Hematopoietic multipotent progenitor cell treated with erythropoietin and hydrocortisone succinate and interleukin-3 and kit ligand, for 17 days (in vitro differentiated cells): ENCODE data around the gene INCENP.

Source experiments
- DNase-seq: peaks from one replicate; pipeline ENCODE4 v3.0.0-alpha.2; 2015; ENCODE audit warnings: low spot score

Gene INCENP

DNA sequence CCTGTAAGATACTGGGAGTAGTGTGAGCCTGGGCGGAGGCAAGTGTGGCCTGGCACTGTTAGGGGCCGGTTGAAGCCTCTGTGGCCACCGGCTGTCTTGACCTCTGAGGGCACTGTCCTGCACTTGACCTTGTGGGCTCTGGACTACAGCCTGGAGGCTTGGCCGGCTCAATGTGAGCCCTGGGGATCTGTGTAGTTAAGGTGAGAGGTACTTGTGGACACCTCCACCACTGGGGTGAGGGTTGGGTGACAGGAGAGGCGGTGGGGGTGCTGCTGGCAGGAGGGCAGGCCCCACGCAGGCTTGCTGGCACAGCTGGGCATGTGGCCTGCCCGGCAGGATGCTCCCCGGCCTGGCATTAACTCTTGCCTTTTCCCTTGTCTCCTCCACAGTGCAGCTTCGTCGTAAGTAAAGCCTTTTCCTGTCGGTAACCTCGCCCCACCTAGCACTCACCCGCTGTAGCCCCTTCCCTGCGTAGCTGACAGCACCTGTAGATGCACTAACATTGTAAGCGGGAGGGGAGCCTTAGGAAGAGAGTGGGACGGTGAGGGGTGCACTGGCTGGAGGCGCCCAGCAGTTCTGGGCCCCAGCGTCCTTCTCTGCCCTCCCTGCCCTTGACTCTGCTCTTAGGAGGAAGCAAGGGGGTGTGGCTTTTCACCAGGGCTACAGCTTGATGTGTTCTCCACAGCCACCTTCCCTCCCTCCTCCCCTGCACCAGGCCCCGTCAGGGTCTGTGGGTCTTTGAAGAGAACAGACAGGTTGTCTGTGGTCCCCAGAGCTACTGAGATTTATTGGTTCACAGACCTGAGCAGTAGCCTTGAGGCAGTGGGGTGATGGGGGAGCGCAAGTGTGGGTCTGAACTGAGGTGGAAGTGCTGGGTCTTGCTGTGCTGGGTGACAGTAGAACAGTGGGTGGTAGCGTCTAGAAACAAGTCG, 17.6 kb downstream of the INCENP start:
- DNase-seq, result no peak

DNA sequence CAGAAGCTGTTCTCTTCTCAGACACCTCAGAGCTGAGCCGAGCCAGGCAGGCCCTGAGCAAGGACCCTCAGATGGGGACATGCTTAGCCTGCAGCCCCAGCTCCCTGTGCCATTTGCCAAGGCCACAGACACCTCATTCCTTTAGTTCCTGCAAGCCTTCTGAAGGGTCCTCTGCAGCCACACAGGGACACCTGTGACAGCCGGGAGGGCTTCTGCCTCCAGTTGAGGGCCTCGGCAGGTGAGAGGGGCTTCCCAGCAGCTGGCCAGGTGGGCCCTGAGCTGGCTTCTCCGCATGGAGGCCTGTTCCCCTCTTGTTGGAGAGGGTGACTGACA, 18.2 kb downstream of the INCENP start:
- DNase-seq, result no peak

DNA sequence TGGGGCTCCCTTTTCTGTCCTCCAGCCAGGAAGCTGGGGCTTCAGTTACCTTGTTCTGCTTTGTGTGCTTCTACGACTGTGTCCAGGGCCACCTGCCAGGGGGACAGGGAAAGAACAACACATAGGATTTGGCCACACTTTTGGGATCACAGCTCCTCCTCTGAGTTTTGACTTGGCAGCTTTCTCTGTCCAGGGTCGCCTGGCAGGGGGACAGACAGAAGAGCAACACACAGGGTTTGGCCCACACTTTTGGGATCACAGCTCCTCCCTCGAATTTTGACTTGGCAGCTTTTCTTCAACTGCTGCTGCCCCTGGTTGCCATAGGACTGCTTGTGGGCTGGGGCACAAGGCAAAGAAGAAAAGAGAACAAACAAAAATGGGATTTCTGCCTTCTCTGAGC, 19.1 kb downstream of the INCENP start:
- DNase-seq, result no peak

DNA sequence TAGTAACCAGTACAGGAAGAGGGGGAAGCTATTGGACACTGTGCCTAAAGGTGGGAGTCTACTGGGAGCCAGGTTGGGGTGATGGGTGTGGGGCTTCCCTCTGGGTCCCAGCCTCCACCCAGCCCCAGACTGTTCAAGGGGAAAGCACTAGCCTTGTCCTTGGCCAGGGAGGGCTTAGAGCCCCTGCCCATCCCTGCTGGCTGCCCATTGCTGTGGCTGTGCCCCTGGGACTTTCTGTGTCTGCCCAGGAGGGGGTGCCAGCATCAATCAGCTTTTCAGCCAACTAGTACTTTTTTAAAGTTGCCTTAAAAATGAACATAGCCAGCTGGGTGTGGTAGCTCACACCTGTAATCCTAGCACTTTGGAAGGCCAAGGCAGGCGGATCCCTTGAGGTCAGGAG, 19.9 kb downstream of the INCENP start:
- no peak for DNase-seq

DNA sequence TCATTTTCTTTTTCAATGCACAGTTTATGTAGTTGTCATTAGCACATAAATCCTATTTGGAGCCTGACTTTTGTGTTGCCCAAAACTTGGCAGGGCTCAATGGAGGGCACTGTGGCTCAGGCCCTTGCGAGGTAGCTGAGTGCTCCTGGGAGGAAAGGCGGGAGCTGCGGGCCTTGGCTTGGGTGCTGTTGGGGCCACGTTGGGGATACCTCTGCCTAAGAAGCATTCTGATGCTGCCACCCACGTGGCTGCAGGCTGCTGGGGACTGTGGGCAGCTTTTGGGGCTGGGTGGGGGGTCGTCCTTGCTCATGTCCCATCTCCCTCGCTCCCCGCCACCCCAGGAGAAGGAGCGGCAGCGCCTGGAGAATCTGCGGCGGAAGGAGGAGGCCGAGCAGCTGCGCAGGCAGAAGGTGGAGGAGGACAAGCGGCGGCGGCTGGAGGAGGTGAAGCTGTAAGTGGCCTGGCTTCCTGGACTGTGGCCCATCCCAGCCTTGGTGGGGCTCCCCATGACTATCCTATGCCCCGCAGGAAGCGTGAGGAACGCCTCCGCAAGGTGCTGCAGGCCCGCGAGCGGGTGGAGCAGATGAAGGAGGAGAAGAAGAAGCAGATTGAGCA, 20.9 kb downstream of the INCENP start:
- DNase-seq, result no peak

DNA sequence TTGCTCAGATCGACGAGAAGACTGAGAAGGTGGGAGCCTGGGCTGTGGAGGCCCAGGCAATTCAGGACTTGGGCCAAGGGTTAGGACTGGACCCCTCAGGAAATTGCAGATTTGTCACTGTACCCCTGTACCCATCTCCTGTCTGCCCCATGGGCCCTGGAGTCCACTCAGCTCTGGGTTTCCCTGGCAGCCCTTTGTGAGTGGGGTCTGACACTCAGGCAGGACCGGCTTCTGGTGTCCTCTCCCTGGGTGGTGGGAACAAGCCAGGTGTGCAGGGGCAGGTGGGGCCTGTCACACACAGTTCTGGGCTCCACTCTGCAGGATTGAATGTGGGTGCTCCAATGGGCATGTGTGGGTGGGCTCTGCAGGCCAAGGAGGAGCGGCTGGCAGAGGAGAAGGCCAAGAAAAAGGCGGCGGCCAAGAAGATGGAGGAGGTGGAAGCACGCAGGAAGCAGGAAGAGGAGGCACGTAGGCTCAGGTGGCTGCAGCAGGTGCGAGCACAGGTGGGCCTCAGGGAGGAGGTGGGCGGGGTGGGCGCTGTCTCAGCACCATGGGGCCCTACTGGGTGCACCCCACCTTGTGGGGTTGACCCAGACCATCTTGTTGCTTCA, 21.6 kb downstream of the INCENP start:
- no peak for DNase-seq

DNA sequence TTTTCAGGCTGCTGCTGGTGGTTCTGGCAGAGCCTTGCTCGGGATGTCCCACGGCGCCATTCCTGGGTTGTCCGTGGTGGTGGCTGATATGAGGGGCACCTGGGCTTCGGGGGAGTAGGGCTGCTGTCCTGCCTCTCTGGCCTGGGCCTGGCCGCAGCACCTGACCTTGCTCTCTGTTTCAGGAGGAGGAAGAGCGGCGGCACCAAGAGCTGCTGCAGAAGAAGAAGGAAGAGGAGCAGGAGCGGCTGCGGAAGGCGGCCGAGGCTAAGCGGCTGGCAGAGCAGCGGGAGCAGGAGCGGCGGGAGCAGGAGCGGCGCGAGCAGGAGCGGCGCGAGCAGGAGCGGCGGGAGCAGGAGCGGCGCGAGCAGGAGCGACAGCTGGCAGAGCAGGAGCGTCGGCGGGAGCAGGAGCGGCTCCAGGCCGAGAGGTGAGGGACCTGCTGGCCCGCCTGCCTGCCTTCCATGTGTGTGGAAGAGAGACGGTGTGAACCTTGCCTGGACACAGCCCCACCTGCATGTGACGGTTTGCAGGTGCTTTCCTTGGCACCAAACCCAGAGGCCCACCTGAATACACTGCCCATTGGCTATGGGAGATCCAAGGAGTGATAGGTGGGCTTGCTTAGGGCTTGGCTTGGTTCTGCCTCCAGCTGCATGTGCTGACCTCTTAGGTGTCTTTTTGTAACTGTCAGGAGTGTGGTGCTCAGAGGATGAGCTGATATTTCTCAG, 22.8 kb downstream of the INCENP start:
- no peak for DNase-seq

DNA sequence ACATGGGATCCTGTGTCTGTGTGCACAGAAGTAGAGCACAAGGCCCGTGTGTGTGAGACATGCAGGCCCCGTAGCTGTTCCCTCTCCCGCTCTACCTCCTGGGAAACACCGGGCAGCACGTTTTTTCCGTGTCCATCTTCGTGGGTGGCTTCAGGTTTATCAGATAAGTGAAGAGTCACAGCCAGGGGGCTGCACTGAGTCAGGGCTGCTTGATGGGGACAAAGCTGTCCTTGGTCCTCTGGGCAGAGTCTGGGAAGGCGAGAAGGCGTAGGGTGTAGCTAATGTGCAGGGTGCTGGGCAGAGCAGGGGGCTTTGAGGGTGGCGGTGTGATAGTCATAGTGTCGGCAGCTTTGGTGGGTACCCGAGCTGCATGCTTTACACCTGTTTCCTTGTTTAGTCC, 23.7 kb downstream of the INCENP start:
- no peak for DNase-seq

DNA sequence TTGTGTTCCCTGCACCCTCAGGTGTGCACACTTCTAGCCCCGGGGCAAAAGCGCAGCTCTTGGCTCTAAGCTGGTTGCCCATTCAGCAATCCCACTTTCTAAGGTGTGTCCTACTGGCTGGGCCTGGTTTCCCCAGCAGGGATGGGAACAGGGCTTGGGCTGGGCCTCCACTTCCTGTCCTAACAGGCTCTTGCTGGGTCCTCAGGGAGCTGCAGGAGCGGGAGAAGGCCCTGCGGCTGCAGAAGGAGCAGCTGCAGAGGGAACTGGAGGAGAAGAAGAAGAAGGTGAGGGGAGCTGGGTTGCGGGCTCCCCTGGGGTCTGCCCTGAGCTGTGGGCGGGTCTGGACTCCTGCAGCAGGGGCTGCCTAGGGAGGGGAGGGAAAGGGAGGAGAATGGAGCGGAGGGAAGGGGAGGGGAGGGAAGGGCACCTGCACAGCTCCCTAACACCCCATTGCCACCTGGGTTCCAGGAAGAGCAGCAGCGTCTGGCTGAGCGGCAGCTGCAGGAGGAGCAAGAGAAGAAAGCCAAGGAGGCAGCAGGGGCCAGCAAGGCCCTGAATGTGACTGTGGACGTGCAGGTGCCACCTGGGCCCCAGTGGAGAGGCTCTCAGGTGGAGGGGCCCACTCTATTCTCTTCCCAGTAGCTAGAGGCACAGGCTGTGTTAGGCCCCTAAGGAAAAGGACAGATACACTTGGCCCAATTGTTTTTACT, 24.6 kb downstream of the INCENP start:
- no peak for DNase-seq

DNA sequence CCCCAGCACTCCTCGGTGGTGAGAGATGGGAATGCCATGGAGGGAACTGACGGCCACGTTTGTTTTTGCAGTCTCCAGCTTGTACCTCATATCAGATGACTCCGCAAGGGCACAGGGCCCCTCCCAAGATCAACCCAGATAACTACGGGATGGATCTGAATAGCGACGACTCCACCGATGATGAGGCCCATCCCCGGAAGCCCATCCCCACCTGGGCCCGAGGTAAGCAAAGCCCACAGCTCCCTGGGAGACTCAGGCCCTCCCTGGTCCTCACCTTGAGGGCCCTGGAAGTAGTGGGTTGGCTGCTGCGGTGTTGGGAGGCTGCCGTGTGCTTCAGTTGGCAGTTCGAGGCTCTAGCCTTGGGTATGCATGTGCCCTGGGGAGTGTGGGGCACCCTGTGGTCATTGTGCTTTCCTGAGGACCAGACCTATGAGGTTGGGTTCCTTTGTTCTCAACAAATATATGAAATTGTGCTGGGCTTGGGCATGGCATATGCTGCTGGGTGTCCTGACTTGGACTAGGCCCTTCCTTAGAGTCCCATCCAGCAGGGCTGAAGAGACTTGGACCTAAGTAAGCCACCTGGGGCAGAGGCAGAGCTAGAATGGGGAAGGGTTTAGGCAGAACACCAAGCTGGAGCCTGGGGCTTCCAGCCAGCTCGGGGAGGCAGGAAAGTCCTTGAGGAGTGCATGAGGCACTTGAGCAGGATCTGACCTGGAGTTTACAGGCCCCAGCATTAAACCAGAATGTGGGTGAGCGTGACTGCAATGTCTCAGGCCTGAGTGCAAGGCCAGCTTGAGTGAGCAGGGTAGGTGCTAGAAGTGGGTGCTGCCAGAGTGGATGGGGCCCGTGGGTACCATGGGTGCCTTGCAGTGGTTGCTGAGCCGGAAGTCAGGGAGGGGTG, 26.4 kb downstream of the INCENP start:
- DNase-seq, result no peak

DNA sequence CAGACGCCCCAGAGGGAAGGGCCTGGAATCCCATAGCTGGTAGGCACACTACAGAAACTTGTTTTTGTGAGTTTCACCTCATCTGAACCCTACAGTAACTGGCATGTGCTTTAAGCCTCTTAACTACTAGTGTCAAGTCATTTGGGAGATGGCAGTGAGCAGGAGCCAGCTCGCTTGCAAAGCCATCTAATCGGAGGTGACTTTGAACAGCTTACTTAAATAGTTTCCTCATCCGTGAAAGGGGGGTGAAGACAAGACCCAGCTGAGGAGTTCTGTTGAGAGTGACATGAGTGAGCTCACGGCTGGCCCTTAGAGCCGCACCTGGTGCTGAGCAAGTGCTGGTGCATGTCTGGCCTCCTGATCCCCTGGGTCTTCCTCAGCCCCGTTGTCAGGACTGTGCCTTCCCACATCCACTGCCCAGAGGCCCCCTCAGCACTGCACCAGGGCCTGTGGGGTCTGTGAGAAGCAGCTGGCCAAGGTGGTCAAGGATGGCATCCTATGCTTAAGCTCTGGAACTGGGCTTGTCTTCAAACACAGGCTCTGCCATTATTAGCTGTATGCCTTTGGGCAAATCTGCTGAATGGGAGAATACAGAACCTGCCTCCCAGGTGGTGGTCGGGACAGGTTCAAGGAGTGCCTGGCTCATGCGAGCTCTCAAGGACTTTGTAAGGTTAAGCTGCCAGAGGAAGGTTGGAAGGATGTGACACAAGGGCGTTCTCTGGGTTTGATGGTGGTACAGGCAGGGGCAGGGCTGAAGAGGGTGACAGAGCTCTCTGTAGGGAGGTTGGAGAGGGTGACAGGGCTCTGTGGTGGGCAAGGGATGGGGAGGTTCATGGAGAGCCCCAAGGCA, 27.3 kb downstream of the INCENP start:
- no peak for DNase-seq

DNA sequence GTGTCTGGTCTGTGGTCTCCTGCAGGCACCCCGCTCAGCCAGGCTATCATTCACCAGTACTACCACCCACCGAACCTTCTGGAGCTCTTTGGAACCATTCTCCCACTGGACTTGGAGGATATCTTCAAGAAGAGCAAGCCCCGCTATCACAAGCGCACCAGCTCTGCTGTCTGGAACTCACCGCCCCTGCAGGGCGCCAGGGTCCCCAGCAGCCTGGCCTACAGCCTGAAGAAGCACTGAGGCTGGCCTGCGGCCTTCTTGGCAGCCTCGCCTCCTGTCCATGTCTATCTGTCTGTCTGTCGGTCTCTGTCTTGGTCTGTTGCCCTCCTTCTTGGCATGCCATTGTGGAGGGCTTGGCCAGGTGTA, 27.9 kb downstream of the INCENP start:
- no peak for DNase-seq

DNA sequence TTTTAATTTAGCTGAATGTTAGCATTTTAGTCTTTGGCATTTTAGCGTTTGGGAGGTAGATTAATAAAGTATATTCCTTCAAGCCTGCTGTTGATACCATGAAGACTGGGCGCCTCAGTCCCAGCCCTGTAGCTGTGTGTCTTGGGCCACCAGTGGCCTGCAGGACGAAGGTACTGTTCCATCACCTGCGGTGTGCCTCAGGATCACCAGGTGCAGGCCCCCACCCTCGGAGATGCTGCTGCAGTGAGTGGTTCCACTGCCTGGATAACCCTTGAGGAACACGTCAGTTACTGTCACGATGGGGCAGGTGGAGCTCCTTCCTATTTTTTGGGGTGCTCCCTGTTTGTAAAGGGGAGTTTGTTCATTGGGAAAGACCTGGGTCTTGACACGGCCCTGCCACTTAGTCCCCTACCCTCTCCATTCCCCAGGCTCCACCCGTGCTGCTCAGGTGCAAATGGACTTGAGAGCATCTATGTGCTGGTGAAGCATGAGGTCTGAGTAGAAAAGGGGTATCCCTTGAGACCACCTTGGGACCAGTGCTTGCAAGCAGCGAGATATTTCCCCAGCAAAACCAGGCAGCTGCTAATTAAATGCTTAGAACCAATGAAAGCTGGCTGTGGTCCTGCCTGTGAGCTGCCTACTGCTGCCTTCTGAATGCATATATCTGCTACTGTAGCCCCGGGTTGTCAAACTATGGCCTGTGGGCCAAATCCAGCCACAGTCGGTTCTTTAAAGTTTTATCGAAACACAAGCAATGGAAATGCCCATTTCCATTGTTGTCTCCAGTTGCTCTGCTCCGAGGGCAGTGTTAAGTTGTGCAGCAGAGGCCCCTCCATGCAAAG, 28.7 kb downstream of the INCENP start:
- DNase-seq, result no peak

DNA sequence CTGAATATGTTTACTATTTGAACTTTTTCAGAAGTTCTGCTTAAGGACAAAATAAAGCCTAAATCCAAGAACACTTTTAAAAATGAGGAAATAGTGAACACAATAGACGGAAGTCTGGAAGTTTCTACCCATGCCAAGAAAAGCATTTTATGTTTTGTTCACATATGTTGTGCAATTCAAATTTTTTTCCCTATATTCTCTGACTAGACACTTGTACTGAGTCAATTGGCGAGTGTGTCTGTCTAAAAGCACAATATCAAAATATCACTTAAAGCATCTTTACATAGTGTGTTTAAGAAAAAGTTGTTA, 29.2 kb downstream of the INCENP start:
- DNase-seq, result no peak

DNA sequence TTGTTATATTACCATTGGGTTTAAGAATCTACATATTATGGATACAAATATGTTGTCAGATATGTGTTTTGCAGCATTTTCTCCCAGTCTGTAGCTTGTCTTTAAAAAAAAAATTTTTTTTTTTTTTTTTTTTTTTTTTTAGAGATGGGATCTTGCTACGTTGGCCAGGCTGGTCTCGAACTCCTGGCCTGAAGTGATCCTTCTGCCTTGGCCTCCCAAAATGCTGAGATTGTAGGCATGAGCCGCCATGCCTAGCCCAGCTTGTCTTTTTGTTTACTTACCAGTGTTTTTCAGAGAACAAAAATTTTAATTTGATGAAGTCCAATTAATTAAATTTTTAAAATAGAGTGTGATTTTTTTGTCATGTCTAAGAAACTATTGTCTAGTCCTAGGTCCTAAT, 29.8 kb downstream of the INCENP start:
- DNase-seq, result no peak

DNA sequence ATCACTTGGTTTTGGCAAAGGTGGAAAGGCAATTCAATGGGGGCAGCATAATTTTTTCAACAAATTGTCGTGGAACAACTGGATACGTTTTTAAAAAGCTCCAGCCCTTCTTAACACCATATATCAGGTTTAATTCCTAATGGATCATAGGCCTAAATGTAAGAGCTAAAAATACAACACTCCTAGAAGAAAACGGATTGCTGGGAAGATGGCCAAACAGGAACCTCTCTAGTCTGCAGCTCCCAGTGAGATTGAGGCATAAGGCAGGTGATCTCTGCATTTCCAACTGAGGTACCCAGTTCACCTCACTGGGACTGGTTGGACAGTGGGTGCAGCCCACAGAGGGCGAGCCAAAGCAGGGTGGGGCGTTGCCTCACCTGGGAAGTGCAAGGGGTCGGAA, 33.8 kb downstream of the INCENP start:
- DNase-seq, result no peak

DNA sequence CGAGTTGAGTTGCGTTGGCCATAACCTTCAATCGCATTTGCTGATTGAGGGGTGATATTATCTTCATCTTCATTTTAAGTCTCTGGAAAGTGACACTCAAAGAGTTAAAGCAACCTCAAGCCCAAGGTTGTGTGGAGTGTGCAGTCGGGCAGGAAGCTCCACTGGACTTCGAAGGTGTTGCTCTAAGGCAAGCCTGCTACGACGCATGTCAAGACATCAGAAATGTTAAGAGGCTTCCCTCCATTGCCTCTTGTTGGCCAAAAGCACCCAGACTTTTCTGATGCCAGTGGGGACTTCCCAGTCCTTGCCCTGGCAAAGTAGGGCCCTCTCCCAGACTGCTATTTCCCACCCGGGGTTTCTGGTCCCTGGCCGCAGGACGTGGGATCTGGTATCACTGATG, 42.6 kb downstream of the INCENP start:
- DNase-seq, result no peak

DNA sequence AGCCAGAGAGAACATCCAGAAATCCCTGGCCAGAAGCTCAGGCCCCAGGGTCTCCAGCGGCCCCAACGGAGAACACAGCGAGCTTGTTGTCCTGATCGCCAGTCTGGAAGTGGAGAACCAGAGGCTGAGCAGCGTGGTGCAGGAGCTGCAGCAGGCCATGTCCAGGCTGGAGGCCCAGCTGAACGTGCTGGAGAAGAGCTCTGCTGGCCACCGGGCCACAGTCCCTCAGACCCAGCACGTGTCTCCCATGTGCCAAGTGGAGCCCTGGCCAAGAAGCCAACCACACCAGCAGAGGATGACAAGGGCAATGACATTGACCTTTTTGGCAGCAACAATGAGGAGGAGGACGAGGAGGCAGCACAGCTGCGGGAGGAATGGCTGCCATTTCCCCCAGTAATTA, 45.6 kb downstream of the INCENP start:
- no peak for DNase-seq

DNA sequence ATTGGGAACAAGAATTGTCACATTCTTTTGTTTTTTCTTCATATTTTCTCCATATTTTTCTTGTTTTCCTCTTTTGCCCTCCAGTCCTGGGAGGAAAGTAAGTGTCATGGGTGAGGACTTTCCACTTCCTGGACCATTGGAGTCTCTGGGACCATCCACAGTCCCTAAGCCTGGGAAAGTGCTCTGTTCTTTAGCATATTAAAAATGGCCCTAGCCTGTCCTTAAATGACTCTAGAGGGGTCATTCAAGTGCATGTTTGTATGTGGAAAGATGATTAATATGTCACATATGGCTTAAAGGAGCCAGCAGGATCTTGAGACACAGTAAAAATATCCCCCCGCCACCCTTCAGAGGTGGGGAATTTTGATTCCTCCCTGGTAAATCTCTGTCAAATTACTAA, 46.1 kb downstream of the INCENP start:
- DNase-seq, result no peak
